GM18951 (cell line): ENCODE measurements around the gene FNTB.
"Not testable (repeated sequence)": the region's sequence is repeated elsewhere in the genome, so short reads cannot be mapped to it uniquely, and the experiment has no call there.

Experiments used
- POLR2A ChIP-seq: IDR thresholded peaks from 4 replicates; pipeline ENCODE4 v1.6.1; 2011; ENCODE audit warnings: mild to moderate bottlenecking; ENCODE audit not compliant: insufficient read length, insufficient read depth; ENCODE audit errors: extremely low read depth
- in situ Hi-C: fragments of 300-500 bp; cut with MboI; formaldehyde crosslinking; loops from one replicate; pipeline ENCODE4 v1.12.0; 2022; ENCODE audit warnings: low sequenced_read_pairs, mixed read lengths, inconsistent platforms; ENCODE audit not compliant: unreplicated experiment

The FNTB gene

GRCh38 chr14:65002586-65003210, 16.0 kb downstream of the FNTB start:
- in situ Hi-C loops = no loop called here
- TF ChIP-seq POLR2A = no peak

DNA sequence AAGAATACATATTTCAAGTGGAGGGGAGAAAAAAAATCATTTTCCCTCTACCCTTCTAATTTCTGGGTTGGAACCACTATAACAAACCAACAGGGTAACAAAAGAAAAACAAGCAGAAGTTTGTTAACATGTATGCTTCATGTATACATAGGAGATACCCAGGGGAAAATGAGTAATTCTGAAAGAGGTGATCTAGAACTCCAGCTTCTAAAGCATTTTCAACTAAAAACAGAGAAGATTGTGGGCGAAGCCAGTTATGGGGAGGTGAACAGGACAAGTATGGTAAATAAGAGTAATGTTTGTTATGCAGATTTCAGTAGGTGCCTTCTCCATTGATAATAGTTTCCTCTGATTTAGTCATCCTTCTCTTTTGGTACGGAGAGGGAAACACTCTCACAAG, 16.7 kb downstream of the FNTB start:
- TF ChIP-seq POLR2A = no peak
- in situ Hi-C loops = no loop called here

DNA sequence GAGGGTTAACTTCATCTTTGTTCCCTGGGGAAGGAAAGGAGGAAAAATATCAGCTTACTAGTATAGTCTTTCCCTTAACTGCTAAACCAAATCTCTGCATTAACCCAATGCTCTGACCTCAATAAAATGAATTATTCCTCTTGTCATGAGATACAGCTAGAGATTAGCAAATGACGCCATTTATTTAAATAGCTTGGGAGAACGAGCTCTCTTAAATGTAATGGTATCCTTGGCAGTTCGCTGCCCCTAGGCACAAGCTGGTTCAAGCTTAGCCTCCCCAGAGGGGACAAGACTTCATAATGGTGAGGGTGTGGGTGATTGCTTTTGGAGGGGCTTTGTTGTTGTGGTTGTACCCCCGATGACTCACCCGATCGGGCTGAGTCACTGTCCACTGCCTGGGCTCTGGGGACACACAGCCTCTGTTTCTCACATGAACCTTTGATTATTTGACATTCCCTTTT, 19.6 kb downstream of the FNTB start:
- in situ Hi-C loops = no loop called here
- TF ChIP-seq POLR2A = no peak

- no peak for TF ChIP-seq POLR2A
- in situ Hi-C loops = no loop called here
Measured at GRCh38 chr14:65007202-65007601, 20.5 kb downstream of the FNTB start.

GRCh38 chr14:65010211-65010931, 23.7 kb downstream of the FNTB start:
- in situ Hi-C loops = no loop called here
- no peak for TF ChIP-seq POLR2A

DNA sequence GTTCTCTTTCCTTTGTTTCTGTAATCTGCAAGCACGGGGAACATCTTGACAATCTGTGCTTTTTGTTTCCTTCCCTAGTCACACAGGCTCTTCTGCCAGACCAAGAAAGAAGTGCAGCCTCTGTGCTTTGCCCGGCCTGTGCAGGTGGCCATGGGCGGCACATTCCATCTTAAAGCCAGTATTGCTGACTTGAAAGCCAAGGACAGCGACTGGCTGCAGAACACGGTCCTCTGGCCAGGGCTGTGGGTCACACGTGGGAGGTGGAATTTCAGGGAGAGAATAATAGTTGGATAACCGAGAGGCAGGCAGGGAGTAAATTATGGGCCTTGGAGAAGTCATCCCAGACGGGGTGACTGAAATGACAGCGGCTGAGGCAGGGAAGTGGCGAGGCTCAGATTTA, 24.8 kb downstream of the FNTB start:
- in situ Hi-C loops = no loop called here
- TF ChIP-seq POLR2A = no peak

DNA sequence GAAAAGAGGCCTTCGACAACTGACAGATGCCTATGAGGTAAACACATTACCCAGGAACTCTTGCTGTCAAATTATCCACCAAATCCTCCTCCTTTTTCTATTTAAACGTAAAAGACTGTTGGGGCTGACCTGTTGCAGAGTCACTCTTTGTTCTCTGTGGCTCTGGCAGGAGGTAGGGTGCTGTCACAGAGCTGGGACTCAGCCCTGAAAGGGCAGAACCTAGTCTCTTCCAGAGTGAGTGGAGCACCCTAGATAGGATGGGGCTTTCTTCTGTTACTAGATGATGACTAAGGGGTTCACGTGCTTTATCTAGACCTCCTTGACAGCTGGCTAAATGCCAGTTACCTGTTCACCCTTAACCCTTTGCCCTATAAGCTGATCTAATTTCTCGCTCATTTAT, 25.7 kb downstream of the FNTB start:
- in situ Hi-C loops = no loop called here
- TF ChIP-seq POLR2A = no peak

DNA sequence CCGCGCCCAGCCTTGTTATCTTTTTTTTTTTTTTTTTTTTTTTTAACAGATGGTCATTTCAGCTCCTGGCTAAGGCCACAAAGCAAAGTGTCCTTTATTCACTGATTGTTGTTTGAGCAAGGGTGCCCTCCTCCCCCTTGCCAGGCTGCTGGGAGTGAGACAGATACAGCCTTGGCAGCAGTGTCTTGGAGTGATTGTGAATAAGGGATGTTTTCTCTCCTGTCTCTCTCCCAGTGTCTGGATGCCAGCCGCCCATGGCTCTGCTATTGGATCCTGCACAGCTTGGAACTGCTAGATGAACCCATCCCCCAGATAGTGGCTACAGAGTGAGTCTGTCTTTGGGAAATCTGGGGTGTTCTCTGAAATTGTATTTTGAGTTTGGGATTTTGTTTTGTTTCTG, 28.7 kb downstream of the FNTB start:
- TF ChIP-seq POLR2A = no peak
- in situ Hi-C loops = no loop called here

GRCh38 chr14:65016471-65016870, 29.8 kb downstream of the FNTB start:
- TF ChIP-seq POLR2A = no peak
- in situ Hi-C loops = no loop called here

GRCh38 chr14:65019944-65020566, 33.4 kb downstream of the FNTB start:
- no peak for TF ChIP-seq POLR2A
- in situ Hi-C loops = no loop called here

DNA sequence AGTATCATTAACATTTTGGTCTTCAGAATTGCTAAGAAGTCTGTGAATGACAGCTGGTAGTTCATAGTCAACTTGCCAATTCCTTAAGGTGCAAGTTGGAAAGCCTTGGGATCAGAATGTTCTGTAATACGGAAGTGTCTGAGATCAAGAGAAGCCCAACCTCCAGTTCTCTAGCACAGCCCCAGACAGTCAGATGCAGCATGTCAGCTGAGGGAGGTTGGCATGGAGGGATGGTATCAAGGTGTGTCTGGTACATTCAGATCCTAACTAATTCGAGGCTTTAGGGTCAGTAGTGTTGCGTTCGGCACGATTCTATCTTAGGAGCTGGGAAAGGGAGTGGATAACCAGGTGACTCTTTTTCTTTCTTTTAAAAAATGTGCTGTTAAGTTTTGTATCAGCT, 38.3 kb downstream of the FNTB start:
- no peak for TF ChIP-seq POLR2A
- in situ Hi-C loops = no loop called here

GRCh38 chr14:65025818-65026217, 39.1 kb downstream of the FNTB start:
- no peak for TF ChIP-seq POLR2A
- in situ Hi-C loops = no loop called here

- no peak for TF ChIP-seq POLR2A
- in situ Hi-C loops = no loop called here
Measured at GRCh38 chr14:65026526-65026925, 39.8 kb downstream of the FNTB start.

DNA sequence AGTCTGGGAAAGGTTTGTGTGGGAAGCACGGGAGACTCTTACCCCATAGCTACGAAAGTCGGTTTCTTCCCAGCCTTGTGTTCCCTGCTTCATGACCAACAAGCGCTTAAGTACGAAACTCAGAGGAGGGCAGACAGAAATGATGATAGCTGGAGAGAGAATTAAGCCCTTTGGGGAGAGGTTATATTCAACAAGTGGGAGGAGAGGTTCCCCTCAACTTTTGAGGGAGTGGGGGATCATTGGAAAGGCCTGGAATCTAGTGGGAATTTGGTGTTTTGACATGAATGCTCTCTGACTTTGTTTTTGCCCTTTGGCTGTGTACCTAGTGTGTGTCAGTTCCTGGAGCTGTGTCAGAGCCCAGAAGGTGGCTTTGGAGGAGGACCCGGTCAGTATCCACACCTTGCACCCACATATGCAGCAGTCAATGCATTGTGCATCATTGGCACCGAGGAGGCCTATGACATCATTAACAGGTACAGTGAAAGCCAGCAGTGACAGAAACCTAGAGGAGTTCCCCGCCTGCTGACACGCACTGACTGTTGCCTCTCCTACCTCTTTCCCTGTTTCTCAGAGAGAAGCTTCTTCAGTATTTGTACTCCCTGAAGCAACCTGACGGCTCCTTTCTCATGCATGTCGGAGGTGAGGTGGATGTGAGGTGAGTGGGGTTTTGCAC, 40.6 kb downstream of the FNTB start:
- in situ Hi-C loops = no loop called here
- no peak for TF ChIP-seq POLR2A

GRCh38 chr14:65028937-65029336, 42.2 kb downstream of the FNTB start:
- in situ Hi-C loops = no loop called here

GRCh38 chr14:65031321-65031720, 44.6 kb downstream of the FNTB start:
- in situ Hi-C loops = not testable (repeated sequence)

More at GRCh38 chr14:65028937-65029336, 42.2 kb downstream of the FNTB start:
- TF ChIP-seq POLR2A = no peak
